WTC11 (cell line): ENCODE results near the gene CCDC138. TPM values are rescaled to one million over a fixed set of nuclear protein-coding genes. Genes with fewer than 3 reads are reported as not detected.

Experiments used
- ARID4B ChIP-seq: sonication (generic); formaldehyde crosslinking; IDR thresholded peaks from 2 replicates; pipeline ENCODE4 v1.8.0; 2023; ENCODE audit warnings: missing genetic modification reagents, mild to moderate bottlenecking, borderline replicate concordance
- ATF3 ChIP-seq: sonication (generic); formaldehyde crosslinking; conservative IDR thresholded peaks from 2 replicates; pipeline ENCODE4 v1.8.1; 2022; ENCODE audit warnings: mild to moderate bottlenecking, missing genetic modification reagents
- CBFB ChIP-seq: sonication (generic); formaldehyde crosslinking; IDR thresholded peaks from 2 replicates; pipeline ENCODE4 v1.8.1; 2022; ENCODE audit warnings: mild to moderate bottlenecking, low read depth, missing genetic modification reagents
- CREB1 ChIP-seq: sonication (generic); formaldehyde crosslinking; IDR thresholded peaks from 2 replicates; pipeline ENCODE4 v1.8.0; 2023; ENCODE audit warnings: mild to moderate bottlenecking, missing genetic modification reagents
- CREM ChIP-seq: sonication (generic); formaldehyde crosslinking; IDR thresholded peaks from 2 replicates; pipeline ENCODE4 v1.8.1; 2022; ENCODE audit warnings: mild to moderate bottlenecking, missing genetic modification reagents, moderate library complexity
- E2F5 ChIP-seq: sonication (generic); formaldehyde crosslinking; IDR thresholded peaks from 2 replicates; pipeline ENCODE4 v1.8.1; 2022; ENCODE audit warnings: mild to moderate bottlenecking, moderate library complexity, missing genetic modification reagents
- ELF4 ChIP-seq: sonication (generic); formaldehyde crosslinking; IDR thresholded peaks from 2 replicates; pipeline ENCODE4 v1.8.1; 2022; ENCODE audit warnings: low read depth, mild to moderate bottlenecking, moderate library complexity, missing genetic modification reagents
- EMX1 ChIP-seq: fragments of 250-450 bp; sonication (Bioruptor Pico); IDR thresholded peaks from 2 replicates; pipeline ENCODE4 v1.8.0; 2021; ENCODE audit warnings: mild to moderate bottlenecking
- FOXK1 ChIP-seq: sonication (generic); formaldehyde crosslinking; IDR thresholded peaks from 2 replicates; pipeline ENCODE4 v1.8.0; 2022; ENCODE audit warnings: mild to moderate bottlenecking, moderate library complexity, missing genetic modification reagents
- GABPB1 ChIP-seq: sonication (generic); formaldehyde crosslinking; IDR thresholded peaks from 2 replicates; pipeline ENCODE4 v1.8.1; 2023; ENCODE audit warnings: mild to moderate bottlenecking, missing genetic modification reagents
- HMGA2 ChIP-seq: fragments of 250-450 bp; sonication (Bioruptor Pico); IDR thresholded peaks from 2 replicates; pipeline ENCODE4 v1.4.0; 2021; ENCODE audit warnings: mild to moderate bottlenecking, moderate library complexity
- JUN ChIP-seq: sonication (generic); formaldehyde crosslinking; IDR thresholded peaks from 2 replicates; pipeline ENCODE4 v1.8.0; 2023; ENCODE audit warnings: mild to moderate bottlenecking, missing genetic modification reagents
- MYBL2 ChIP-seq: sonication (generic); formaldehyde crosslinking; IDR thresholded peaks from 2 replicates; pipeline ENCODE4 v1.8.1; 2023; ENCODE audit warnings: mild to moderate bottlenecking, moderate library complexity, missing genetic modification reagents
- NR3C1 ChIP-seq: sonication (generic); formaldehyde crosslinking; conservative IDR thresholded peaks from 2 replicates; pipeline ENCODE4 v1.8.1; 2023; ENCODE audit warnings: low read depth, mild to moderate bottlenecking, missing genetic modification reagents
- RELA ChIP-seq: sonication (generic); formaldehyde crosslinking; IDR thresholded peaks from 2 replicates; pipeline ENCODE4 v1.8.1; 2022; ENCODE audit warnings: missing genetic modification reagents, mild to moderate bottlenecking, borderline replicate concordance
- SOX15 ChIP-seq: fragments of 250-450 bp; sonication (Bioruptor Pico); IDR thresholded peaks from 2 replicates; pipeline ENCODE4 v1.9.0; 2021; ENCODE audit warnings: mild to moderate bottlenecking
- TCF7 ChIP-seq: sonication (generic); formaldehyde crosslinking; IDR thresholded peaks from 2 replicates; pipeline ENCODE4 v1.8.0; 2022; ENCODE audit warnings: mild to moderate bottlenecking, low read depth, missing genetic modification reagents, moderate library complexity
- TEAD1 ChIP-seq: sonication (generic); formaldehyde crosslinking; IDR thresholded peaks from 2 replicates; pipeline ENCODE4 v1.8.0; 2022; ENCODE audit warnings: mild to moderate bottlenecking, missing genetic modification reagents
- TP53 ChIP-seq: sonication (generic); formaldehyde crosslinking; IDR thresholded peaks from 2 replicates; pipeline ENCODE4 v1.8.1; 2023; ENCODE audit warnings: mild to moderate bottlenecking, missing genetic modification reagents
- ZBTB21 ChIP-seq: sonication (generic); formaldehyde crosslinking; IDR thresholded peaks from 2 replicates; pipeline ENCODE4 v1.8.1; 2023; ENCODE audit warnings: mild to moderate bottlenecking, missing genetic modification reagents, borderline replicate concordance
- ZNF138 ChIP-seq: sonication (generic); formaldehyde crosslinking; conservative IDR thresholded peaks from 2 replicates; pipeline ENCODE4 v1.8.1; 2022; ENCODE audit warnings: mild to moderate bottlenecking, moderate library complexity, missing genetic modification reagents
- ZNF232 ChIP-seq: sonication (generic); formaldehyde crosslinking; IDR thresholded peaks from 2 replicates; pipeline ENCODE4 v1.8.0; 2022; ENCODE audit warnings: mild to moderate bottlenecking, missing genetic modification reagents
- ZNF512 ChIP-seq: sonication (generic); formaldehyde crosslinking; IDR thresholded peaks from 2 replicates; pipeline ENCODE4 v1.8.1; 2022; ENCODE audit warnings: missing genetic modification reagents, borderline replicate concordance
- ZNF671 ChIP-seq: fragments of 250-450 bp; sonication (Bioruptor Pico); IDR thresholded peaks from 2 replicates; pipeline ENCODE4 v1.8.0; 2021; ENCODE audit warnings: mild to moderate bottlenecking
- total RNA-seq: library from RNA; stranded (reverse); gene quantifications from 3 replicates; pipeline ENCODE4 v1.2.3, GENCODE V29; 2021
- TF ChIP-seq, protein P1 (sequence below): fragments of 250-450 bp; sonication (Bioruptor Pico); IDR thresholded peaks from 2 replicates; pipeline ENCODE4 v1.8.0; 2021; ENCODE audit warnings: mild to moderate bottlenecking
- TF ChIP-seq, protein P2 (sequence below): fragments of 250-450 bp; sonication (Bioruptor Pico); conservative IDR thresholded peaks from 2 replicates; pipeline ENCODE4 v1.9.0; 2021; ENCODE audit warnings: mild to moderate bottlenecking
- TF ChIP-seq, protein P3 (sequence below): sonication (generic); formaldehyde crosslinking; IDR thresholded peaks from 2 replicates; pipeline ENCODE4 v1.8.1; 2023; ENCODE audit warnings: mild to moderate bottlenecking, missing genetic modification reagents, moderate library complexity

Gene CCDC138
- total RNA-seq, 1 experiment from 2014 or later: 23.5 TPM

- TF ChIP-seq MYBL2 (CRISPR knock-in tag) (no peak), CBFB (CRISPR knock-in tag) (0 out of 2 replicates have a peak, but pooled peaks have one; percentile 68), TCF7 (CRISPR knock-in tag) (0 out of 2 replicates have a peak, but pooled peaks have one; percentile 32), ATF3 (no peak), JUN (CRISPR knock-in tag) (peak; percentile 79; the same call in 1 of the 2 replicates), ZNF512 (CRISPR knock-in tag) (no peak), ZNF671 (CRISPR knock-in tag) (0 out of 2 replicates have a peak, but pooled peaks have one; percentile 85), TEAD1 (CRISPR knock-in tag) (peak; percentile 88), RELA (CRISPR knock-in tag) (no peak), TP53 (0 out of 2 replicates have a peak, but pooled peaks have one; percentile 63), E2F5 (CRISPR knock-in tag) (peak; percentile 87), ZBTB21 (CRISPR knock-in tag) (0 out of 2 replicates have a peak, but pooled peaks have one; percentile 62), EMX1 (CRISPR knock-in tag) (peak; percentile 73), GABPB1 (CRISPR knock-in tag) (peak; percentile 61; the same call in 1 of the 2 replicates), HMGA2 (CRISPR knock-in tag) (no peak), CREM (peak; percentile 89), SOX15 (CRISPR knock-in tag) (no peak), ZNF138 (CRISPR knock-in tag) (peak; percentile 71; the same call in 1 of the 2 replicates), FOXK1 (CRISPR knock-in tag) (0 out of 2 replicates have a peak, but pooled peaks have one; percentile 53), ZNF232 (CRISPR knock-in tag) (no peak), ELF4 (CRISPR knock-in tag) (no peak), ARID4B (peak; percentile 84), CREB1 (CRISPR knock-in tag) (0 out of 2 replicates have a peak, but pooled peaks have one; percentile 25), NR3C1 (CRISPR knock-in tag) (0 out of 2 replicates have a peak, but pooled peaks have one; percentile 36)
- TF ChIP-seq, protein P1, sequence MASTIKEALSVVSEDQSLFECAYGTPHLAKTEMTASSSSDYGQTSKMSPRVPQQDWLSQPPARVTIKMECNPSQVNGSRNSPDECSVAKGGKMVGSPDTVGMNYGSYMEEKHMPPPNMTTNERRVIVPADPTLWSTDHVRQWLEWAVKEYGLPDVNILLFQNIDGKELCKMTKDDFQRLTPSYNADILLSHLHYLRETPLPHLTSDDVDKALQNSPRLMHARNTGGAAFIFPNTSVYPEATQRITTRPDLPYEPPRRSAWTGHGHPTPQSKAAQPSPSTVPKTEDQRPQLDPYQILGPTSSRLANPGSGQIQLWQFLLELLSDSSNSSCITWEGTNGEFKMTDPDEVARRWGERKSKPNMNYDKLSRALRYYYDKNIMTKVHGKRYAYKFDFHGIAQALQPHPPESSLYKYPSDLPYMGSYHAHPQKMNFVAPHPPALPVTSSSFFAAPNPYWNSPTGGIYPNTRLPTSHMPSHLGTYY (CRISPR knock-in tag): no peak
- TF ChIP-seq, protein P2, sequence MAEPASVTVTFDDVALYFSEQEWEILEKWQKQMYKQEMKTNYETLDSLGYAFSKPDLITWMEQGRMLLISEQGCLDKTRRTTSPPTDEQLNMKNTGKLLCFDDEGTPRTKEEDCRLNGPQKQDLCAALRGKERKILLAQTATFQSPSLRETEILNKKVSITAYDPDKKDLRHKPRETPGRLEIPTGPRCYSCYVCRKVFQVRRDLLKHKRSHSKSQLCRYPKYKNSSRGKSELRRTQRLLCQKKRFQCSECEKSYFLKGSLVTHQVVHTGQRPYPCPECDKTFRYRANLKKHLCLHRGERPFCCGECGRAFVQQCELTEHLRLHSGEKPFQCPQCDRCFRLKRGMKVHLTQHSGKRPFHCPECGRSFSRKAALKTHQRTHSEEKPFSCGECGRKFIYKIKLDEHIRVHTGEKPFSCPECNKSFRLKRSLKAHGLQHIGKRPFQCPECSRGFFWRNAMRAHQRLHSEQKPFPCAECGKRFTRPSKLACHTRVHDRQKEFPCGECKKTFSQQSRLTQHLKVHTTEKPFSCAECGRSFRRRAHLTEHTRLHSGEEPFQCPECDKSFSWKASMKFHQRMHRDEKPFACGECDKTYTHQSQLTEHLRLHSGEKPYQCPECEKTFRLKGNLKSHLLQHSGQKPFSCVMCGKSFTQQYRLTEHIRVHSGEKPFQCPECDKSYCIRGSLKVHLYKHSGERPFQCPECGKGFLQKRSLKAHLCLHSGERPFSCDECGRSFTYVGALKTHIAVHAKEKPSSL (CRISPR knock-in tag): no peak
- TF ChIP-seq, protein P3, sequence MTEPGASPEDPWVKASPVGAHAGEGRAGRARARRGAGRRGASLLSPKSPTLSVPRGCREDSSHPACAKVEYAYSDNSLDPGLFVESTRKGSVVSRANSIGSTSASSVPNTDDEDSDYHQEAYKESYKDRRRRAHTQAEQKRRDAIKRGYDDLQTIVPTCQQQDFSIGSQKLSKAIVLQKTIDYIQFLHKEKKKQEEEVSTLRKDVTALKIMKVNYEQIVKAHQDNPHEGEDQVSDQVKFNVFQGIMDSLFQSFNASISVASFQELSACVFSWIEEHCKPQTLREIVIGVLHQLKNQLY (CRISPR knock-in tag): no peak
Measured at GRCh38 chr2:108786354-108787215, at the start of gene CCDC138 (continued).
